GM19455 (cell line): ENCODE data around the gene RAD9A.
A peak's percentile ranks its signal among the peaks of the same experiment; 100 is the strongest.

Experiments
- ATAC-seq: cut with Tn5 transposase; IDR thresholded peaks from one replicate; pipeline ENCODE4 v1.9.1; 2021; ENCODE audit not compliant: unreplicated experiment

RAD9A gene

DNA sequence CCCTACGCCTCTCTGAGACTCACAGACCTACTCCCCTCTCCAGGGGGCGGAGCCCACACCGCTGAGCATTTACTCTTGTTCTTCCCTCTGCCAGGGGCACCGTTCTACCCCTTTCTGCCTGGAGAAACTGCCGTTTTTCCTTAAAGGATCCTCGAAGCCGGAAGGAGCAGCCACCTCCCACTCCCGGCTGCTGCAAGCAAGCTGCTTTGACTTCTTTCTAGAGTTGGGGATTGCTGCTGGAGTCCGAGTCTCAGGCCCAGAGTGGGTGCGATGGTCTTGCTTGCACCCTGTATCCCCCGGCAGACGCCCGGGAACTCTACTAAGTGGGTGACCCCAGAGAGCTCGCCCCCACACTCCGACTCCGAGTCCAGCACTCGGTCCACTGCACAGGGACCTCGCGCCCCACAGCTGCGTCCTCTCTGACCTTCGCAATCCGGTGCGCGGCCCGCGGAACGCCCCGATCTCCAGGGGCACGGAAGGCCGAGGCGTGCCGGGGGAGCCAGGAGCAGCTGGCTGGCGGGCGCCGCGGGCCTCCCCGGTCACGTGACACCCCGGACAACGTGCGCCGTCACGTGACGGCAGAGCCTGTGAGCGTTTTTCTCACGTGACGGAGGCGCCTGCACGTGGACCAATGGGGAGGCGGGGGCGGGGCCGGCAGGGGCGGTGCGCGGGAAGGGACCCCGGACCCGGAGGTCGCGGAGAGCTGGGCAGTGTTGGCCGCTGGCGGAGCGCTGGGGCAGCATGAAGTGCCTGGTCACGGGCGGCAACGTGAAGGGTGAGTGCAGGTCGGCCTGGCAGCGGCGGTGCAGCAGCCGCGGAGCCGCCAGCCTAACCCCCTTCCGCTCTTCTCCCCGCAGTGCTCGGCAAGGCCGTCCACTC, at the start of gene RAD9A:
TSS of gene RAD9A (plus strand) at position 683 of the 879 bp plus-strand sequence. CDS start at position 742, 59 bp downstream.
- peak; percentile 61 for ATAC-seq

DNA sequence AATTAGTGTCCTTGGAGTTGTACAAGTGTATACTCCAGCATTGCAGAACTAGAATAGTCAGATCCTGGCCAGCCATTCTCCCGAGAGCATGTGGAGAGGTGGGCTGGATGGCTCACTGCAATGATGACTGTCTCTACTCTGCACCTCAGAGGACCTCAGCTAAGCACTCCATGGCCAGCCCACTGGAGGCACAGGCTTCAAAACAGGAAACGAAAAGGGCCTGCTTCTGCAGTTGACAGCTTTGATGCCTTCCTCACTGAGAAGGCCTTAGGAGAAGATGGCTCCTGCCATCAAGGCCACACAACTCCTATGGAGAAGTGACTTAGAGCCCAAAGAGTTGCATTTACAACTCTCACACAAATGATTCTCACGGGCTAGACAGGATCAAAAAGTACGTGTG, 47.5 kb upstream of the RAD9A start:
- ATAC-seq: no peak

DNA sequence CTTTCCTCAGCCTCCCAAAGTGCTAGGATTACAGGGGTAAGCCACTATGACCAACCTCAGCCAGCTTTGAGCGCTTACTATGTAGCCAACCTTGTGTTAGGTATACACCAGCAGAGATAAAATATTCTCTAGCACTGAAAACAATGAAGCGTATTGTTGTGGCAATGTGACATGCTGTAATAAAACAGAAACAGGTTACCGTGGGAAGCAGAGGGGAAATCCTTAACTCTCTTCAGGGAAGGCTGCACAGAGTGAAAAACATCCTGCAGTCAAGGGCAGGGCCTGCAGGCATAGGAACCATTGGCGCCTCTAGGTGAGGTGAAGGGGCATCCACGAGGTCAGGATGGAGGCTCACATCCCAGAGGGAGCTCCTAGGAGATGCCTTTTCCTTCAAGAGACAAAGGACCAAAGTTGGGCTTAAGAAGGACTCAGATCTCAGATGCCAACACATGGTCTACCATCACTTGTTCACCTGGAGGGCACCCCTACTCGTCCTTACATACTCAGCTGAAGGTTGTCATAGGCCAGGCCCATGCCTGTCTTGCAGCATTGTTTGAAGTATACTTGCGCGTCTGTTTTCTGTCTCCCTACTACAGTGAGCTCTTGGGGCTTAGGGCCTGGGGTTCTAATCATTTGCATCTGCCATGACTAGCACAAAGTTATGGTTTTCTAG, 46.4 kb upstream of the RAD9A start:
- ATAC-seq: no peak

DNA sequence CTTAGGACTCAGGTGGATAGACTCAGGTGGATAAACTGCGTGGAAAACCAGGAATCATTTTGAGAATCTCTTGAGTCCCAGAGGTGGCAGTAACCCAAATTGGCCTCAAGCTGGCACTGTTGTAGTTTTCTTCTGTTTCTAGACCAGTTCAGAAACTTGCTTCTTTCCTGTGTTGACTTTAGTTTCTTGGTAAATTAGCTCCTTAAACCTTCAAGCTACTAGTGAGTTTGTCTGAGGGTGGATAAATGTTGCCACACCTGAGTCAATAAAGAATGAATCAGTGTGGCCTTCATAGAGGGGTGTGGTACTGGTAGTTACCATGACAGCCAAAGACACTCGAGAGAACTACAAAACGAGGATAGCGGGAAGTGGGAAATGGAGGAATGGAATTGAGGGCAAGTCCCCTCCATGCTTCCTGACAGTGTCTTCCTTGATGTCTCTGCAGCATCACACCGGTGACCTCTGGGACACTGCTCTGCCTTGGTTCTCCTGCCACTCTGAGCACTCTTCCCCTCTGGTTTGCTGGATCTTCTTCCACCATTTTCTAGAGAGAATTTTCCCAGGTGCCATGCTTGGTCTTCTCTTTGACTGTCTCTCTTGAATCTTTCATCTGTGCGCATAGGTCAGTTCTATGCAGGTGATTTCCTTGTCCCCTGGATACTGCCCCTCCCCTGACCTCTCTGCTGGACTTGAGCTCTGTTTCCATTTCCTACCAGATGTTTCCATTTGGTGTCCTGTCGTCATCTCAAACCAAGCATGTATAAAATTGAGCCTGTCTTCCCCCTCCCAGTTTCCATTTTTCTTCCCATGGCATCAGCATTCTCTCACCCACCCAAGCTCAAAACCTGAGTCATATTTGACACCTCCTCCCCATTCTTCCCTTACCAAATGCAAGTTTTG, 45.6 kb upstream of the RAD9A start:
- ATAC-seq: no peak

DNA sequence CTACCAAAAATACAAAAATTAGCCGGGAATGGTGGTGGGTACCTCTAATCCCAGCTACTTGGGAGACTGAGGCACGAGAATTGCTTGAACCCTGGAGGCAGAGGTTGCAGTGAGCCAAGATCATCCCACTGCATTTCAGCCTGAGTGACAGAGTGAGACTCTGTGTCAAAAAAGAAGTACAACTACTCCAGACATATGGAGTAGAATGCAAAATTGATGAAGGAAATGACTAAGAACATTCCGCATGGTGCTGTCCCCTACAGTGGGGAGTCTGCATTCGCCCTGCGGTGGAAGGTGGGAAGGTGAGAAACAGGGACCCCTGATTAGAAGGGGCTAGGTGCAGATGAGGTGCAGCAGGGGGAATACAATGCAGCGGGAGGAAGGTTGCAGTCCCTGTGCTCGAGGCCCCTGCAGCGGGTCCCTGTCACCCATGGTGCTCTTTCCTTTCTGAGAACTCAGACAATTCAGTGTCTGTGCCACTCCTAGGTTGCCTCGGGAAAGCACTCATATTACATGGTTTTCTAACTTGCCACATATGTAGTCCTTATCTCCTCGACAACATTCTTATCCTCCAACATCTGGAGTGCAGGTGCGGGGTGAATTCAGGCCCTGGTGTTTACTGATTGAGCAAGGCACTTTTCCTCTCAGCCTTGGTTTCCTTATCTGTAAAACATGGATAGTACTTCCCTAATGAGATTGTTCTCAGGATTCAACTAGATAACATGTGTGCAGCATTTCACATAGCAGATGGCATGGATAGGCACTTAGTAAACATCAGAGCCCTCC, 43.6 kb upstream of the RAD9A start:
- no peak for ATAC-seq

DNA sequence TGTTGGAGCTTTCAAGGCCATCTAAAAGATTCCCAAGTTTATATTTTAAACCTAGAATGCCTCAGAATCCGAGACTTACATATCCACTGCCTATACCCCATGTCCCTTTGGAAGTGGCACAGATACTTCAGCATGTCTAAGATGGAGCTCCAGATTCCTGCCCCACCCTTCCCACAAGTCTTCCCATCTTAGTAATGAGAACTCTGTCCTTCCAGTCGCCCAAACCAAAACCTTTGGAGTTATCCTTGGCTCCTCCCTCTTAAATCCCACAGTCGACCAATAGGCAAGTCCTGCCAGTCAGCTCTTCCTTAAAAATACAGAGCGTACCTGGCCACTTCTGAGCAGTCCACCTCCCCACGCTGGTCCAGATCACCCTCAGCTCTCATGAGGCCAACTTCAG, 42.8 kb upstream of the RAD9A start:
- ATAC-seq: no peak

DNA sequence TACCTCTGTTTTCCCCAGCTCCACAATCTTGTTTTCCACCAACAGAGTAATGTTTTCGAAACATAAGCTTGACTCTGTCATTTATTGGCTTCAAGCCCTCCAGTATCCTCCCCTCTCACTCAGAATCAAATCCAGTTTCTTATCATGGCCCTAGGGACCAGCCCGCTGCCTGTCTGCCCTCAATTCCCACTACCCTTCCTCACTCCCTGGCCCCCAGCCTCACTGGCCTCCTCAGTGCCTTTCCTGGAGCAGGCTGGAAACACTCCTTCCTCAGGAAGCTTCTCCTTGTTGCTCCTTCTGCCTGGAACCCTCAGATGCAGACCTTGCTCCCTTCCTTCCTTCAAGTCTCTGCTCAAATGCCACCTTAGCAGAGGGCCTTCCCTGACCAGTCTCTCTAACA, 42.3 kb upstream of the RAD9A start:
- ATAC-seq: no peak

DNA sequence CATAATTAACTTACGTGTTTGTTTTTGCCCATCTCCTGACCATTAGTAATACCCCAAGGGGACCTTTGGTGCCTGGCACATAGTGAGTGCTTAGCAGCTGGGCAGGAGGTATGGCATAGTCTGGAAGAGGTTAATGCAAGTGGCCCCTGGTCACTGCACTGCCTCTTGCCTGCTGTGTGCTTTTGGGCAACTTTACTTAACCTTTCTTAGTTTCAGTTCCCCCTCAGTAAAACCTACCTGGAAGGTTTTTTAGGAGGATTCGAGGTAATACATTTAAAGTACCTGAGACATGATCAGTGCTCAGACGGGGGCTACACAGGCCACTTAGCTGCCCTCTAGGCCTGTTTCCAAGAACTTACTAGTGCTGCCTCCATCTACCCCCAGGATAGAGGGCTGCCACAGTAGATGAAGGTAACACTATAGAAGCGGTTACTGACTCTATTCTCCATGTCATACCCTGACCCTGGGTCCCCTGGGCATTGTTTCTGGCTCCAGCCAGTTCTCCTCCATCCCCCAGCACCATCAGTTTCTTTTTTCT, 41.8 kb upstream of the RAD9A start:
- ATAC-seq: no peak

DNA sequence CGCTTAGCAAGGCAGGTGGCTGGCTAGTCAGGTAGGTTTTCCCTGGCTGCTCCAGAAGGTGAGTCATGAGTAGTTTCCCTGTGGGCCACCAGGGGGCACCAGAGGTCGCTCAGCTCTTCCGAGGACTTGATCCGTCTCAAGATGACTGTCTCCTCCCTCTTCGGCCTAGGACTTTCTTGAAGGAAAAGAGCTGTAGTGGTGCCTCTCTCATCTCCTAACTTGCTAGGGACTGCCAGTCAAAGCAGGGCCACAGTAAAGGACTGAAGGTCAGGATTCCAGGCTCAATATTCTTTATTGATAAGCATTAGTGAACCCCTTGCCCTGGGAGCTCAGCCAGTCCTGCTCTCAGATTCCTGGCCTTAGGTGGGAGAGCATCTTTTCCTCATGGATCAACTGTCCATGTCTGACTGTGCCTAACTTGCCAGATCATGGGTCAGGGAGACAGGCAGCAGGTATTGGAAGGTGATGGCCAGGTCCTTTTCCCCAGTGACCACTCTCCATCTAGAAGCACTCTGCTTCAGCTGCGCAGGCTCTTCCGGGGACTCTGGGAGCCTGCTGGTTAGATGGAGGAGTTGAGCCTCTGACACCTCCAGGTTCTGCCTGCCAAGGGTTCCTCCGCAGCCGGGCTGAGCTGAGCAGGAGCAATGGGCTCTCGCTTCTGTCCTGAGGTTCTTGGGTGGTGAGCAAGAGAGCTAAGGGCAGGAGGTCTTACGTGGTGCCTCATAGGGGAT, 40.3 kb upstream of the RAD9A start:
- no peak for ATAC-seq

DNA sequence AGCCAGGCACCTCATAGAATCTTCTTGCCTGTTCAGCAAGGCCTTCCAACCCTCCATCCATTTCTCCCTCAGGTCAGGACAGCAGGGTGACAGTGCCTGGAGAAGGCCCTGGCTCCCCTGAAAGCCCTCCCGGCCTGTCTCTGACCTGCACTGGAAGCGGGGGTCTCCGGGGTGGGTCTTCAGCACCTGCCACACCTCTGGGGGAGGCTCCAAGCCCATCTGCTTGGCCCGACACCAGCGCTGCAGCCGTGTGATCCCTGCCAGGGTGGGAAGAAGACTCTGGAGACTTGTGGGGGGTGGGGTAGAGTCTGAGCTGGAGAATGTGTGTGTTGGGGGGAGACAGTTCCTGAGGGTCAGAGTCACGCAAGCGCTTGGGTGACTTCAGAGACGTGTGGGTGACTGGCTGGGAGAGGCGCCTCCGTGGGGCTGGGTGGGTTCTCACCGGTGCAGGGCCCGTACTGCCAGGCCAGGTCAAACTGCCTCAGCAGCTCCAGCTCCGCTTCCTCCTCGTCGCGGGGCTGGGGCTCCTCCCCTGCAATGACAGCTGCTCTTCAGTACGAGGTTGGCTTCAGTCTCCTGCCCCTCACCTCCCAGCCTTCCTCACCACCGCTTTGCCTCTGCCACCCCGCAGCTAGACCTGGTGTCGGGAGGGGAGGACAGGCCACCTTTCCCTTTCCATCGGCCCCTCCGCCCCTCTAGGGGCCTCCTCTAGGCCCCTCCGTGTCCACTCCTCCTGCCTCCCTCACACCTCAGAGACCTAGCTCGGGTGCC, 39.1 kb upstream of the RAD9A start:
- ATAC-seq: peak; percentile 14

DNA sequence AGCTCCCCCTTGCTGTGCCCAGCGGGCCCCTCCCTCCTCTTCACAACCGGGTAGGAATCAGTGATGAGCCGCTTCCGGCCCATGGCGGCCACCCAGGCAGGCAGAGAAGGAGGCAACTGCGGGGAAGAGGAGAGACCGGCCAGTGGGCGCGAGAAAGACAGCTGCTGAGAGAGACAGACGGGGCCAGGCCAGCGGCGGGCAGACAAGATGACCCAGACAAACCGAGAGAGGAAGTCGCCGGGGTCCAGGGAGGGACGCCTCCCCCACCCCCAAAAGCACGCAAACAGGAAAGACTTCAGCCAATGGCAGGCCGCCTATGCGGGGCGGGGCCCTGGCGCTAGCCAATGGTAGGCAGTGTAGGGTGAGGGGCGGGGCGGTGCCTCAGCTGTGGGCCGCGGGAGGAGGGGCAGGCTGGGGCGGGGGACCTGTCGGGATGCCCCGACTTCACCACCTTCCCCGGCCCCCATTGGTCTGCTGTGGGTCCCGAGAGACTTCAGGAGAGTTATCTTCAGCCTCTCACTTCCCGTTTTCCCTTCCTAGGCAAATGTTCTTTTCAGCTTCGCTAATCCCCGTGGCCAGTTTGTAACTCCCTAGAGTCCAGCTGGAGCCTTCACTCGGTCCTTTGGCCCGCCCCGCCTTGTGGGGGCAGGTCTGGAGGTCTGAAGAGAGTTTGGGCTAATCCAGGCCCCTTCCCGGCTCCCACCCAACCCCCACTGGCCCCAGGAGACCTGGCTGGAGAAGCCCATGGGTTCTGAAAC, 38.3 kb upstream of the RAD9A start, which contains the start of gene POLD4:
TSS of gene POLD4 (minus strand) at position 230 of the 758 bp plus-strand sequence. CDS start at position 83, 147 bp downstream.
- ATAC-seq: peak; percentile 79

DNA sequence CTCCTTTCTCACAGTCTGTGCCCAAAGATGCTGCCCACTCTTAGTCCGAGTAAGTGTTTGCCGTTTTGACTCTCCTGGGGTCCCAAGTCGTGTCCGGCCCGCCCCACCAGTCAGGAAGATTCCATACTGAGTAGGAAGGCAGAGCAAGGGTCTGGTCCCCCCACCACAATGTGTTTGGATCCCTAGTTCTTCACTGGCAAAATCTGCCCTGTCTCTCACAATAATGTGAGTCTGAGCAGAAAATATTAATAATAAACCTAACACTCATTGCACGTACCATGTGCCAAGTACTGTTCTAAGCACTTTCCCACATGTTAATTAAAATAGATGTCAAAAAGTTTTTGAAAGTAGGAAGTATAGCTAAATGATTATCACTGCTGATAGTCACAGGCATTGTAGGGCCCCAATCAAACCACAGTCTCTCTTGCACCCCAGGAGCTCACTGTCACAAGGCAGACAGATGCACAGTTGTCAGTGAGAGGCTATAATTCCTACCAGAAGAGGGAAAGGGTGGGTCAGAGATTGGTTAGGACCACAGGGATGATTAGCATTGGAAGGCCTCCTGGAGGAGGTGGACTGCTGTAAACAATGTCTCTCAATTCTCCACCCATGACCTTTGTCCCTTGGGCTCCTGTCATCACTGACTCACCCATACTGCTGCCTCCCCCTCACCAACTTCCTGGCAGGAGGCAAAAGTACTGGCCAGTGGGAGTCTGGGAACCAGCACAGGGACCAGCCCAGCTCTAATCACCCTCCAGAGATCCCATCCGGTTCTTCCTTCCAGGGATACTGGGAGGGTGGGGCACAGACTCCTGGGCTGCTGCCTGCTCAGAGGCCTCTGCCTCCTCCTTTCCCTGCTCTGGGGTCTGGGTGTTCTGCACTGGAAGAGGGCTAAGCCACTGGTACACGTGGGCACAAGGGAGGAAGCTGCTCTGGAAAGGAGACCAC, 37.4 kb upstream of the RAD9A start:
- ATAC-seq: no peak

DNA sequence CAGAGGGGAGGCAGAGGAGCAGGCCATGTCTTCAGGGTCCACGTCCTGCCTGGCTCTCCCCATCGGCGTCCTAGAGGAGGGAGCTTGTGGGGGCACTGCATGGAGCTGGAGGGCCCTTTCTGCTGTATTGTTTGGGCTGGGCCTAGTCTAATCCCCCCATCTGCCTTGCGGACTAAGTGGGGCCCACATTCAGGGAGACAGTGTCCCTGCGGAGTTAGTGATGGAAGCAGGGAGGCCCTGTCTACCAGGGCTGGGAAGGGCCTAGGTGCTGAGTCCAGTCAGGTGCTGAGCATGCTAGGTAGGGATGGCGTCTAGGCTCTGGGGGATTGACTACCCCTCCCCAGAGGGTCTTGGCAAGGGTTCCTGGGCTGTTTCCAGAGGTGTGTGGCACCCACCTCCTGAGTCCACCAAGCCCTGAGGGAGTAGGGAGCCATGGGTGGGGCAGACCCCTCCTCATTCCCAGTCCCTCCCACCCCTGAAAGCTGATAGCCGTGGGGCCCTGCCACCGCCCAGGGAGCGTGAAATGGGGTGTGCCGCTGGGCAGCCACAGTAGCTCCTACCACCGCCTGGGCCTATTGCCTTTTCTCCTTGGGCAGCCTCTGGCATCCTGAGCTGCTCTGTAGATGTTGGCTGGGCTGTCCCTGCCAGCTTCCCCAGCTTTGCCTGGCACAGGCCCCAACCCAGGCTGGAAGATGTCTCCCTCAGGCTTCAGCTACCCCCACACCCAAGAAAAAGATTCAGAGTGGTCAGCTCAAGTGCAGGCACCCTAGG, 36.6 kb upstream of the RAD9A start:
- no peak for ATAC-seq

DNA sequence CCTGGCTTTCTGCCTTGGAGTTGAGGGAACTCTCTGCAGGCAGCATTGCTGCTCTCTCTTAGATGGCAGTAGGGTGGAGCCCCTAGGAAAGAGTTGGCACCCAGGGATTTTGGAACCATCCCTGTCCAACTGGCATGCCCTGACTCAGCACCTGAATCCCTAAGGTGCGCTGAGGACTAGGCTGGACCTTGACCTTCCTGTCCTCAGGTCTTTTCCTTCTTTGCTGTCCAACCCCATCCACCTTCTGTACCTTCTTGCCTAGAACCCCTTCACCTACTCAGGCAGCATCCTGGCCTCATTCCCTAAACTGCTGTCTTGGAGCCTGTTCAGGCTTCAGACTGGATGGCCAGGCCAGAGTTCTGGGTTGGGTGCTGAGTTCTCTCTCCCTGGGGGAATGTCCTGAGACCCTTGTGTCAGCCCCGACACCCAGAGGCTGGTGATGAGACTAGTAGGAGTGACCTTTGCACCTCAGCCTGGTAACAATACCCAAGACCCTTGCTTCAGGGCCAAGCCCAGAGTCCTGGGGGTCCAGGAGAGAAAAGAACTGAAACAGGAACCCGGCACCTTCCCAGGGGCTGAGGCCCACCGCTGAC, 35.9 kb upstream of the RAD9A start:
- no peak for ATAC-seq

DNA sequence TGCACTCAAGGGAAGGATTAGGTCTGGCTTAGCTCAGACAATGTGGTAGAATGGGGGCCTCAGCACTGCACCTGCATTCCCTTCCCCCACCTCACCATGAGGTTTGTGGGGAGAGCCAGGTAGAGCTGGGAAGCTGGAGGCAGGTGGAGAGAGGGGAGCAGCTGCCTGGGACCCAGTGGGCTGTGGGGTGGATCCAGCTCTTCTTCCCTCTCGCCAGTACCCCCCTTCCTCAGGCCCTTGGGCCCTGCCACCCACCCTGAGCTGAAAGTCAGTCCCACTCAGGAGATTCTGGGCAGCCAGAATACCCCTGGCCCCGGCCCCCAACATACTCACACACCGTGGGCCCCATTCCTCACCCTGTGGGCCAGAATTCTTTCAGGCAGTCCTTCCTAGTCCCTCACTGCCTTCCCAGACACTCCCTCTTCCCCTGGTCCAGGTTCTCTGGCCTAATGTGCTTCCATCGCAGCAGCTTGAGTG, 35.4 kb upstream of the RAD9A start:
- no peak for ATAC-seq
